ENCODE results near the gene TTC1.

GRCh38 chr5:160089531-160089930, 80.6 kb downstream of the TTC1 start:
- TF ChIP-seq POLR2A (IDR thresholded peaks at IDR 0.05; ENCODE audit: low read length) (no peak), GATA1 (IDR thresholded peaks at IDR 0.05; ENCODE audit: low read depth, low read length) (no peak)
